AG04450 (cell line): ENCODE results near the gene KISS1R. TPM values are rescaled to one million over a fixed set of nuclear protein-coding genes. Genes with fewer than 3 reads are reported as not detected.

Experiments used
- CTCF ChIA-PET: fragments of 300-600, 350-600 bp; formaldehyde crosslinking; extraction: SDS; loops from one replicate; lab custom pipeline; 2022; ENCODE audit warnings: antibody characterized with exemption, inconsistent platforms; lab: Charles Lee
- POLR2A ChIA-PET: fragments of 350-600 bp; formaldehyde crosslinking; extraction: SDS; loops from one replicate; lab custom pipeline; 2021; ENCODE audit warnings: antibody characterized with exemption, inconsistent platforms; lab: Yijun Ruan, JAX
- DNase-seq: peaks from one replicate; pipeline ENCODE4 v3.0.0-alpha.2; 2011; ENCODE audit warnings: low read depth, low spot score
- H3K27ac ChIP-seq: one replicate; pipeline ENCODE4 v1.5.1; 2012; ENCODE audit warnings: low read depth, low read length, control low read depth
- H3K27me3 ChIP-seq: one replicate; pipeline ENCODE4 v1.6.0; 2012; ENCODE audit warnings: low read length; ENCODE audit not compliant: control insufficient read depth, insufficient read depth
- H3K4me3 ChIP-seq: 2 replicates; pipeline ENCODE4 v1.5.1; 2011; ENCODE audit warnings: mild to moderate bottlenecking, low read depth, low read length, control low read depth
- H3K9me3 ChIP-seq: 2 replicates; pipeline ENCODE4 v1.5.1; 2012; ENCODE audit warnings: low read length; ENCODE audit not compliant: control insufficient read depth, insufficient read depth
- polyA plus RNA-seq: library from polyadenylated mRNA; depleted of rRNA; stranded (reverse); fragments of >200 nt; gene quantifications from 2 replicates; pipeline ENCODE4 v1.2.3, GENCODE V29; 2011
- TF ChIP-seq, protein P1 (sequence below): IDR thresholded peaks from 2 replicates; pipeline ENCODE4 v1.5.1; 2011; ENCODE audit warnings: low read depth, low read length, control low read depth, inconsistent platforms

The KISS1R gene
- polyA plus RNA-seq, 1 experiment, result not detected

GRCh38 chr19:939922-940321, 22.8 kb downstream of the KISS1R start:
- ChIA-PET CTCF (no interaction called here), POLR2A (no interaction called here)
- no peak for DNase-seq
- Histone ChIP-seq H3K27me3 (no peaks in the 10 kb centered on the region), H3K9me3 (peaks cover 10% of the 10 kb centered on the region; the same call in 1 of the 2 replicates), H3K4me3 (no peak overlapping the region), H3K27ac (peak overlapping the region; percentile 68)
- TF ChIP-seq, protein P1, sequence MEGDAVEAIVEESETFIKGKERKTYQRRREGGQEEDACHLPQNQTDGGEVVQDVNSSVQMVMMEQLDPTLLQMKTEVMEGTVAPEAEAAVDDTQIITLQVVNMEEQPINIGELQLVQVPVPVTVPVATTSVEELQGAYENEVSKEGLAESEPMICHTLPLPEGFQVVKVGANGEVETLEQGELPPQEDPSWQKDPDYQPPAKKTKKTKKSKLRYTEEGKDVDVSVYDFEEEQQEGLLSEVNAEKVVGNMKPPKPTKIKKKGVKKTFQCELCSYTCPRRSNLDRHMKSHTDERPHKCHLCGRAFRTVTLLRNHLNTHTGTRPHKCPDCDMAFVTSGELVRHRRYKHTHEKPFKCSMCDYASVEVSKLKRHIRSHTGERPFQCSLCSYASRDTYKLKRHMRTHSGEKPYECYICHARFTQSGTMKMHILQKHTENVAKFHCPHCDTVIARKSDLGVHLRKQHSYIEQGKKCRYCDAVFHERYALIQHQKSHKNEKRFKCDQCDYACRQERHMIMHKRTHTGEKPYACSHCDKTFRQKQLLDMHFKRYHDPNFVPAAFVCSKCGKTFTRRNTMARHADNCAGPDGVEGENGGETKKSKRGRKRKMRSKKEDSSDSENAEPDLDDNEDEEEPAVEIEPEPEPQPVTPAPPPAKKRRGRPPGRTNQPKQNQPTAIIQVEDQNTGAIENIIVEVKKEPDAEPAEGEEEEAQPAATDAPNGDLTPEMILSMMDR, result no peak

DNA sequence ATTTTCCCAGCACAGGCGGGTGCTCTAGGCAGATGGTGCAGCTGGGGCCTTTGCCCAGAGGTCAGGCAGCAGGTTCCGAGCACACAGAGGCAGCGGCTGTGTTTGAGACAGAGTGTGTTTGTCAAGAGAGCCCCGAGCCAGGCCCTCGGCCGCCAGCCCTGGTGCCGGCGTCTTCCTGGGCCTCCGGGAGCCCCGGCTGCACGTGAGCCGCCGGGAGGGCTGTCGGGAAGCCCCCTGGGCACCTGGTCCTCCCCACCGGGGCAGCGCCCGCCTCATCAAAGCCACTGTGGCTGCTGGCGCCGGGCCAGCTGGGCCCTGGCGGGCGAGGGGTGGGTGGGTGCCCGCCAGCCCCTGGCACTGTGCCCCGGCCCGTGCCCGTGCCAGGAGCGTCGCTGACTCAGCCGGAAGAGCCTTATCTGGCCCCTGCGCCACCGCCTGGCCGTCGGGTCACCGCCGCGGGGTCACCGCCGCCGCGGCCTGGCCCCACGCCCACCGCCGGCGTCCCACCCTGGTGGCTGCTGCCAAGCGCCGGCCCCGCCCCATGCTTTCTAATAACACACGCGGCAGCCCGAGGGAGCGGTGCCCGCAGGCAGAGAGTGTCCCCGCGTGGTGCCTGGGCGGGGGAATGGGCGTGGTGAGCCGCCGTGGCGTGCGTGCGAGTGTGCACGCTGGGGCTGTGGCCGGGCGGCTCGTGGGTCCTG, 23.6 kb downstream of the KISS1R start:
- H3K27me3 ChIP-seq, result no peaks in the 10 kb centered on the region
- H3K4me3 ChIP-seq, result no peak overlapping the region
- CTCF ChIA-PET, result no interaction called here
- H3K27ac ChIP-seq, result peak overlapping the region; percentile 68
- peak; percentile 49 for DNase-seq
- POLR2A ChIA-PET, result no interaction called here
- TF ChIP-seq, protein P1, result no peak
- peaks cover 7% of the 10 kb centered on the region; the same call in 1 of the 2 replicates for H3K9me3 ChIP-seq

DNA sequence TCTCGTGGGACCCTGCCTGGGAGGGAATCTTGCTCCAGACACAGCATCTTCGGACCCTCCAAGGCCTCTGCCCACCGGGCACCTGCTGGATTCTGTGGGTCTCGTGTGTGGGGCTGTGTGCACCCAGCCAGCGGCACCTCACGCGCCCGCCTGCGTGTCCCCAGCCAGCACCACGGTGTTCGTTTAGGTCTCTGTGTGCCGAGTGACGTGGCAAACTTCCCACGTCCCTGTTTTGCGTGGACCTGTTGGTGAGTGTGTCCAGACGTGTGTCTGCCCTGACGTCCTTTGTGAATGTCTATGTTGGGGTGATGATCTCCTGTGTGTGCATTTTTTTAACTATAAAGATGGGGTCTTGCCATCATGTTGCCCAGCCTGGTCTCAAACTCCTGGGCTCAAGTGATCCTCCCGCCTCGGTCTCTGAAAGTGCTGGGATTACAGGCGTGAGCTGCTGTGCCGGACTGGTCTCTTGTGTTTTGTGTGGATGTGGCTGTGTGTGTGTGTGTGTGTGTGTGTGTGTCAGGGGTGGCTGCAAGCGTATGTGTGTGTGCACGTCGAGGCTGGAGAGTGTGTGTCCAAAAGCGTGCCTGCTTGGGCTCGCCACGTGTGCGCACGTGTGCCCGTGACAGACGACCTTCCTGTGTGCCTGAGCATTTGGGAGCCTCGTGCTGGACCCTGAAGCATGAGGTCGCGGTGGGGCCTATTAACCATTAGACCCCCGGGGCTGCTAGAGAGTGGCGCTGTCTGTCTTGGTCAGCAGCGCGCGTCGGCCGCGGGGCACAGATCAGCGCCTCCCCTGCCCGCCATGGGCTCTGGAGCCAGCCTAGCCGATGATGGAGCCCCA, 24.4 kb downstream of the KISS1R start:
- CTCF ChIA-PET, result no interaction called here
- Histone ChIP-seq H3K9me3 (peaks cover 7% of the 10 kb centered on the region; the same call in 1 of the 2 replicates), H3K27me3 (no peaks in the 10 kb centered on the region), H3K27ac (peak overlapping the region; percentile 31), H3K4me3 (no peak overlapping the region)
- no peak for DNase-seq
- POLR2A ChIA-PET, result interaction anchor here (0.6 kb wide), 1 partner anchor 21 kb away, joined by 5 read pairs; no protein-coding TSS in a partner anchor
- TF ChIP-seq, protein P1, result no peak

DNA sequence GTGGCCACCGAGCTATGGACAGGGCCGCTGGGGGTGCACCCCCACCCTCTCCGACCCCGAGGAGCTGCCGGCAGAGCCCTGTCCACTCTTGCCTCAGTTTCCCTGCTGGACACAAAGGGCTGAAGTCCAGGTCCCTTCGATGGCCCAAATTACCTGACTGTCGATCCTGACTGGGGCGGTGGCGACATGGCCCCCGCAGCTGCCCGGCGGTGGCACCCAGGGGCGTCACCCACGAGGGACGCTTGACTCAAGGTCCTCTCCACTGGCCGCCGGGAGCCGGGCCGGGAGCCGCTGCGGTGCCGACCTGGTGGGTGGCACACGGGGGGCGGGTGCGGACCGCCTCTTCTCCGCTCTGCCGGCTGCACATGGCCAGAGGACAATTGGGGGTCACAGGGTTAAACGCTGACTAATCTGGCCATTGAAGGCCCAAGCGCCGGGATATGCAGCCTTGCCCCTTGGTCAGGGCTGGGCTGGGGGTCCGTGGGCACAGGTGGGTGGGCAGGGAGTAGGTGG, 25.1 kb downstream of the KISS1R start:
- ChIA-PET CTCF (no interaction called here), POLR2A (interaction anchor here (0.6 kb wide), 1 partner anchor 20 kb away, joined by 5 read pairs; no protein-coding TSS in a partner anchor)
- Histone ChIP-seq H3K27ac (no peak overlapping the region), H3K4me3 (no peak overlapping the region), H3K9me3 (peaks cover 7% of the 10 kb centered on the region; the same call in 1 of the 2 replicates), H3K27me3 (no peaks in the 10 kb centered on the region)
- DNase-seq, result no peak
- TF ChIP-seq, protein P1, result no peak
